HG03175 (cell line): ENCODE data around the gene SLX1A.
"Not testable (repeated sequence)": the region's sequence is repeated elsewhere in the genome, so short reads cannot be mapped to it uniquely, and the experiment has no call there.

Experiments
- ATAC-seq: cut with Tn5 transposase; IDR thresholded peaks from one replicate; pipeline ENCODE4 v1.9.1; 2021; ENCODE audit warnings: mild to moderate bottlenecking, moderate library complexity; ENCODE audit not compliant: unreplicated experiment

SLX1A gene

GRCh38 chr16:30217082-30217481 is 23.4 kb downstream of the SLX1A start:
- ATAC-seq: not testable (repeated sequence)
